ENCODE data around the gene GNG3.
"Not testable (repeated sequence)": the region's sequence is repeated elsewhere in the genome, so short reads cannot be mapped to it uniquely, and the experiment has no call there.

The GNG3 gene

GRCh38 chr11:62688491-62688890 is 19.0 kb upstream of the GNG3 start:
- Histone ChIP-seq H3K9me3 (ENCODE audit: control insufficient read depth, insufficient read depth, low read length) (no peaks in the 10 kb centered on the region), H3K9me2 (replicated peaks; ENCODE audit: control insufficient read depth, low read length) (no peaks in the 10 kb centered on the region), H3K4me3 (ENCODE audit: low read length) (no peak overlapping the region), H3K27me3 (ENCODE audit: control insufficient read depth, low read length) (no peaks in the 10 kb centered on the region), H3K79me2 (ENCODE audit: control insufficient read depth, low read length) (no peaks in the 10 kb centered on the region), H4K20me1 (ENCODE audit: control insufficient read depth, insufficient read depth, low read depth, low read length) (no peaks in the 10 kb centered on the region), H3K36me3 (ENCODE audit: control insufficient read depth, low read length) (peaks cover 20% of the 10 kb centered on the region), H3K27ac (ENCODE audit: low read depth, low read length) (no peak overlapping the region), H3F3A (ENCODE audit: control insufficient read depth, insufficient read depth) (peaks cover 3% of the 10 kb centered on the region; the same call in 1 of the 2 replicates), H3K4me1 (ENCODE audit: control insufficient read depth, low read length) (no peaks in the 10 kb centered on the region), H3K4me2 (ENCODE audit: low read length) (no peak overlapping the region)
- TF ChIP-seq CTCF (IDR thresholded peaks at IDR 0.05; ENCODE audit: low read depth, low read length, poor library complexity, severe bottlenecking) (no peak), EZH2phosphoT487 (IDR thresholded peaks at IDR 0.05; ENCODE audit: borderline replicate concordance, low read length) (no peak)

GRCh38 chr11:62689421-62690183 is 17.9 kb upstream of the GNG3 start, which contains the start of gene LRRN4CL:
LRRN4CL (minus strand) TSS chr11:62689530; CDS start chr11:62688508, 1,022 bp downstream.
- Histone ChIP-seq H3K4me3 (ENCODE audit: low read length) (no peak within 1 kb of the TSS), H4K20me1 (ENCODE audit: control insufficient read depth, insufficient read depth, low read depth, low read length) (no peaks in the 10 kb centered on the region), H3K27ac (ENCODE audit: low read depth, low read length) (no peak within 1 kb of the TSS), H3K4me2 (ENCODE audit: low read length) (no peak within 1 kb of the TSS), H3K9me3 (ENCODE audit: control insufficient read depth, insufficient read depth, low read length) (no peaks in the 10 kb centered on the region), H3K79me2 (ENCODE audit: control insufficient read depth, low read length) (no peaks in the 10 kb centered on the region), H3K9me2 (replicated peaks; ENCODE audit: control insufficient read depth, low read length) (no peaks in the 10 kb centered on the region), H3K27me3 (ENCODE audit: control insufficient read depth, low read length) (no peaks in the 10 kb centered on the region), H3F3A (ENCODE audit: control insufficient read depth, insufficient read depth) (peaks cover 3% of the 10 kb centered on the region; the same call in 1 of the 2 replicates), H3K4me1 (ENCODE audit: control insufficient read depth, low read length) (no peaks in the 10 kb centered on the region), H3K36me3 (ENCODE audit: control insufficient read depth, low read length) (peaks cover 24% of the 10 kb centered on the region)
- no peak for TF ChIP-seq EZH2phosphoT487 (IDR thresholded peaks at IDR 0.05; ENCODE audit: borderline replicate concordance, low read length)
- no peak for TF ChIP-seq CTCF (IDR thresholded peaks at IDR 0.05; ENCODE audit: low read depth, low read length, poor library complexity, severe bottlenecking)

- not testable (repeated sequence) for H3K4me1 ChIP-seq (ENCODE audit: control insufficient read depth, low read length); H3K4me3 ChIP-seq (ENCODE audit: low read length); H3K27me3 ChIP-seq (ENCODE audit: control insufficient read depth, low read length); H3K9me3 ChIP-seq (ENCODE audit: control insufficient read depth, insufficient read depth, low read length); H3K4me2 ChIP-seq (ENCODE audit: low read length); H3F3A ChIP-seq (ENCODE audit: control insufficient read depth, insufficient read depth); H3K79me2 ChIP-seq (ENCODE audit: control insufficient read depth, low read length); H4K20me1 ChIP-seq (ENCODE audit: control insufficient read depth, insufficient read depth, low read depth, low read length); H3K9me2 ChIP-seq (replicated peaks; ENCODE audit: control insufficient read depth, low read length); H3K27ac ChIP-seq (ENCODE audit: low read depth, low read length)
- peaks cover 27% of the 10 kb centered on the region for H3K36me3 ChIP-seq (ENCODE audit: control insufficient read depth, low read length)
These were observed 13.9 kb upstream of the GNG3 start for GRCh38 chr11:62693624-62694023.

GRCh38 chr11:62694455-62695167 is 12.9 kb upstream of the GNG3 start:
- Histone ChIP-seq H3K4me3 (ENCODE audit: low read length) (no peak overlapping the region), H3K36me3 (ENCODE audit: control insufficient read depth, low read length) (peaks cover 27% of the 10 kb centered on the region), H3K9me2 (replicated peaks; ENCODE audit: control insufficient read depth, low read length) (no peaks in the 10 kb centered on the region), H4K20me1 (ENCODE audit: control insufficient read depth, insufficient read depth, low read depth, low read length) (no peaks in the 10 kb centered on the region), H3F3A (ENCODE audit: control insufficient read depth, insufficient read depth) (0 out of 2 replicates have a peak, but pooled peaks cover 4% of the 10 kb centered on the region), H3K4me2 (ENCODE audit: low read length) (no peak overlapping the region), H3K4me1 (ENCODE audit: control insufficient read depth, low read length) (no peaks in the 10 kb centered on the region), H3K9me3 (ENCODE audit: control insufficient read depth, insufficient read depth, low read length) (no peaks in the 10 kb centered on the region), H3K79me2 (ENCODE audit: control insufficient read depth, low read length) (no peaks in the 10 kb centered on the region), H3K27me3 (ENCODE audit: control insufficient read depth, low read length) (no peaks in the 10 kb centered on the region), H3K27ac (ENCODE audit: low read depth, low read length) (no peak overlapping the region)
- TF ChIP-seq CTCF (IDR thresholded peaks at IDR 0.05; ENCODE audit: low read depth, low read length, poor library complexity, severe bottlenecking): peak; percentile 93
- TF ChIP-seq EZH2phosphoT487 (IDR thresholded peaks at IDR 0.05; ENCODE audit: borderline replicate concordance, low read length): no peak

Data from DOHH2 (cell line).